Peyer's patch (tissue), 4 donors: ENCODE results near the gene PAOX.

Source experiments
- CTCF ChIP-seq, 6 experiments: fragments of 450-650 bp in 4 of 6; fragments of 200-600 bp in 2 of 6; sonication (generic) in 1 of 6; IDR thresholded peaks; one replicate each; pipeline ENCODE4 v1.5.1; 2017 to 2019; ENCODE audit warnings: antibody characterized with exemption in 6 of 6, mild to moderate bottlenecking in 3 of 6, moderate library complexity in 1 of 6
- POLR2A ChIP-seq, 2 donors: fragments of 450-650 bp; IDR thresholded peaks; one replicate each; pipeline ENCODE4 v1.5.1; 2017; ENCODE audit warnings: antibody characterized with exemption in 2 of 2, mild to moderate bottlenecking in 2 of 2, moderate library complexity in 2 of 2

- TF ChIP-seq CTCF (IDR thresholded peaks at IDR 0.05) (no peak), POLR2A (IDR thresholded peaks at IDR 0.05) (no peak)
Observed at GRCh38 chr10:133368153-133368552, 10.9 kb upstream of the PAOX start.
